ENCODE data around the gene PEAK3. TPM values are rescaled to one million over a fixed set of nuclear protein-coding genes. Genes with fewer than 3 reads are reported as not detected.
A peak's percentile ranks its signal among the peaks of the same experiment; 100 is the strongest.

Gene PEAK3, protein sequence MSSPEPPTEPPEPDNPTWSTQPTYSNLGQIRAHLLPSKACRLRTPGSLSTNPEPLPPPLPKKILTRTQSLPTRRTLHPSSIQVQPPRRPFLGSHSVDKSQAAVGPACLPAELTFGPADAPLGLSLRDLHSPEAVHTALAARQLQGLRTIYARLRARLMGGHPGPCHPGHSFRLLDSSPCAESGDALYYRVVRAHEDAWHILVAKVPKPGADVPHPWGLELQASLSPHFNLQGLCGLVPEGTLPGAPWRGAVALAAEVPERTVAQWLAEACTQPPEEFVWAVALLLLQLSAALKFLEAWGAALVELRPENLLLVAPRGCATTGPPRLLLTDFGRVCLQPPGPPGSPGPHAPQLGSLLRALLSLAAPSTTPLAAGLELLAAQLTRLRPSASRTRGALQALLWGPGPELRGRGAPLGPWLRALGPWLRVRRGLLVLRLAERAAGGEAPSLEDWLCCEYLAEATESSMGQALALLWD
- 0.68 TPM for total RNA-seq
- long read RNA-seq, partial matches to known transcripts: 0 of 1 reads
- long read RNA-seq, other reads (novel, unspliced or antisense): 0 of 1 reads

DNA sequence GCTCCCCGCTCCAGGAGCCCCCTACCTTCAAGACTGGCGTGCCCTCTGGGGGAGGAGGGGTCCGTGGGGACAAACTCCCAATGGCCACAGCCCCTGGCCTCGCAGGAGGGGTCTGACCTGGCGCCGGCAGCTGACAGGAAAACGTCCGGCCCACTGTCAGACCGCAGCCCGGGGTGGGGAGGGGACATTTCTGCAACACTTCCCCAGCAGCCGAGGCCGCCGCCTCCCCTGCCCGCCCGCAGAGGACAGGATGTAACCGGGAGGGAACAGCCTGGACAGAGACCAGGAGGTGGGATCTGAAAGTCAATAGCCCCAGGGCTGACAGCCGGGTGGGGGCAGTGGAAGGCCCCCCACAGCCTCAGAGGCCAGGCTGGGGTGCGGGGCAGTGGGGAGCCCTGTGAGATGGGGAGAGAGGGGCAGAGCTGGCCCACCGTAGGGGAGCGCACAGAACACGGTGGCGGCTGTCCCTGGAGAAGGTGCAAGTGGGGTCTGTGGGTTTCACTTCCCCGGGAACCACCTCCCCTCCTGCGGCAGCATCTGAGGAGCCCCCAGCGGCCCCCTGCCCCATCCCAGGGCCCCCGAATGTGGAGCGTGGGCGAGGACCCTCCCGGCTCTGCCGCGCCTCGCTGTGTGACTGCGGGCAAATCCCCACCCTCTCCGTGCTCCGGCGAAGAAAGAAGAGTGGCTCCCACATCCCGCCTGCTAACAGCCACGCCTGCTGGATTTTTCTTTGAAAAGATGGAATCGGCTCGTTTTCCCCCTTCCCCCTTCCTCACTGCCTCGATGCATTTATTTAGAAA, at the start of gene PEAK3:
Gene PEAK3, minus strand, starts transcription at position 114 of the 800 bp plus-strand sequence. CDS start 1,244 bp downstream, outside the sequence.
- intact Hi-C loops (cut with DNase I): no loop called here
- ATAC-seq: peak; percentile 82
- peak; percentile 95 for DNase-seq (ENCODE audit: missing footprints)

DNA sequence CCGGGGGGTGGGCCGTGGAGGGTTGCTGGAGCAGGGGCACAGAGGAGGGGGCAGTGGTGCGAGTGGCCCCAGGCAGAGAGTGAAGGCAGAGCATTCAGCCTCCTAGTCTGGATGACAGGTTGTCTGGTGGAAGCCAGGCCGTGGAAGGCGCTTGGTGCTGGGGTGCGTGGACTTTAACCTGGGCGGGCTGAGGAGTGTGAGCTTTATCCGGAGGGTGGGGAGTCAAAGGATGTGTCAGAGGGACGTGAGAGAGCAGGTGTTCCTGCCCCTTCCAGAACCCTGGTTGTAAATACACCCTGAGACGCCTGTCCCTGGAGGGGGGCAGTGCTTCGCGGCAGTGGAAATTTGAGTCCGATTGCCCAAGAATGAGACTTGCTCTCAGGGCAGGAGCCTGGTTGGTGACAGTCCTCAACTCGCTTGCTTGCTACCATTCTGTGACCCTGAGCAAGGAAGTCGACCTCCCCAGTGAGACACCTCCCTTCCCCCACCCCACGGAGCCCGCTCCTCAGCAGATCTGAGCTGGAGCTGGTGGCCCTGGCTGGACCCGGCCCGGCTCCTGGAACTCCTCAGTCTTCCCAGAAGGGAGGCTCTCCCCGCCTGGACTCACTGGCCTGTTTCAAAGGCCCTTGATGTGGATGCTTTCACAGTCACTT, 48.8 kb upstream of the PEAK3 start:
- ATAC-seq (no peak), DNase-seq (ENCODE audit: missing footprints) (no peak)
- intact Hi-C loops (cut with DNase I): no loop called here

DNA sequence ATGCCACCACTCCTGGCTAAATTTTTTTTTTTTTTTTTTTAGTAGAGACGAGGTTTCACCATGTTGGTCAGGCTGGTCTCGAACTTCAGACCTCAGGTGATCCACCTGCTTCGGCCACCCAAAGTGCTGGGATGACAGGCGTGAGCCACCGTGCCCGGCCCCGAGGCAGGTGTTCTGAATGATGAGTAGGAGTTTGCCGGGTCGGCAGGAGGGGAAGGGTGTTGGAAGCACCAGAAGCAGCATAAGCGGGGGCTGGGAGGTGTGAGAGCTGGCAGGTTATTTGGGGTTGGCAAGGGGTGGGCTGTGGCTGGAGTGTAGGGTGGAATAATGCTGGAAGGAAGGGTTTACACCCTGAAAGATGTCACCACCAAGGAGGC, 48.3 kb upstream of the PEAK3 start:
- ATAC-seq (no peak), DNase-seq (ENCODE audit: missing footprints) (no peak)
- intact Hi-C loops (cut with DNase I): no loop called here

DNA sequence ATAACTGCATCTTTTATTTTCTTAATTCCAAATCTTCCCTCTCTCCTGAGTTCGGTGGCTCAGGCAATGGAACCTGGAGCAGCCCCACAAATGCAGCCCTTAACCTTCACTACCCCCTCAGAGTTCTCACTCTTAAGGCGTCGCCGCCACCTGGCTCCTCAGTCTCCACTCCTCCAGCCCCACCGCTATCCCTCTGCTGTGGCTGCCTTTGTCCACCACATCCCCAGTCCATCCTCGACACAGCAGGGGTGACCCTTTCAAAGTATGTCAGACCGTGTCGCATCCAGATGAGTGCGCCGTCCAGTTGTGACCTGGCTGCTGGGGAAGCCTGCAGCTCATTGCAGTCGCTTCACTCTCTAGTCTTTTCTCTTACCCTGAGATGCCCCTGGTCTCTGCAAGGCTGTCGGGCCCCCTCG, 47.5 kb upstream of the PEAK3 start:
- intact Hi-C loops (cut with DNase I): no loop called here
- DNase-seq (ENCODE audit: missing footprints) (no peak), ATAC-seq (no peak)

DNA sequence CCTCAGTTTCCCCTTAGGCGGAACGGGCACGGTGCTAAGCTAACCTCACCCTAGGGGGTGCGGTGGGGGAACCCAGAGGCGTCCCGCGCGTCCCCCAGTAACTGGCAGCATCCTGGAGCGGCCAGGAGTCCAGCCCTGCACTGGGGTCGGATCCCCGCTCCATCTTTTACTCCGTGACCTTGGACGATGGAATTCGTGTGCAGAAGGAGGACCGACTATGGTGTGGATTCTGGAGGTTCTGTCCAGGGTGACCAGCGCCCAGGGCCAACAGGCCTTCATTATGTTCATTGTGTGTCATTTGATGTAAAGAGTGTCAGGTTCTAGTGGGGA, 47.1 kb upstream of the PEAK3 start:
- no peak for ATAC-seq
- DNase-seq (ENCODE audit: missing footprints): peak; percentile 65
- intact Hi-C loops (cut with DNase I): no loop called here

DNA sequence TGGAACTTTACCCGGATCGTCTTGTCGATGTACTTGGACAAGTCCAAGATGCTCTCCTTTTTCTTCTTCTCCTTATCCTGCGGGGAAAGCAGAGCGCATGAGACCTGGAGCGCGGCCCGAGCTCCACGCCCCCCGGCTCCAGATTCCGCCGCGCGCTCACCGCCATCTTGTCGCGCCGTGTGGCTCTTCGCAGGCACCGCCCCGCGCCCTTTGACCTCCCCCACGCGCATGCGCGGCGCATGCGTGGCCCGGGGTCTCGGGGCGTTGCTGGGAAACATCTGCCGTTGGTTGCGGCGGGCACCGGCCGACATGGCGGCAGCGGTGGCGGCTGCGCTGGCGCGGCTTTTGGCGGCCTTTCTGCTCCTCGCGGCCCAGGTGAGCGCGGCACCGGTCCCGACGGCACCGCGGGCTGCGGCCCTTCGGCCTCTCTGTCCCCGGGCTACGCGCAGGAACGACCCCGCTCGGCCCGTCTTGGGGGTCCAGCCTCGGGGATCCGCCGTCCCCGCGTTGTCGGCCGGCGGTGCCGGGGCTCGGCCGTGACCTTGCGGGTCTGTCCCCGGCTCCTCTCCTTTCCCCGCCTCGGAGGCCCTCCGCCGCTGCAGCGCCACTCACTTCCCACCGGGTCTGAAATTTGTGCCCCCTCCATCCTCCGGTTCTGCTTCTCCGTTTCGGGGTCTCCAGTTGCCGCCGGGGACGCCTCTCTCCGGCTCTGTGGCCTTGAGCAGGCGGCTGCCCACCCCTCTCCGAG, 46.6 kb upstream of the PEAK3 start, which contains the start of the genes LSM7 and SPPL2B:
Gene LSM7, minus strand, starts transcription at position 186 of the 748 bp plus-strand sequence. Its CDS starts 20 bp downstream, at position 166.
Gene SPPL2B, plus strand, starts transcription at position 284 of the 748 bp plus-strand sequence. Its CDS starts 26 bp downstream, at position 310.
- ATAC-seq (peak; percentile 93), DNase-seq (ENCODE audit: missing footprints) (peak; percentile 95)
- intact Hi-C loops (cut with DNase I): no loop called here

DNA sequence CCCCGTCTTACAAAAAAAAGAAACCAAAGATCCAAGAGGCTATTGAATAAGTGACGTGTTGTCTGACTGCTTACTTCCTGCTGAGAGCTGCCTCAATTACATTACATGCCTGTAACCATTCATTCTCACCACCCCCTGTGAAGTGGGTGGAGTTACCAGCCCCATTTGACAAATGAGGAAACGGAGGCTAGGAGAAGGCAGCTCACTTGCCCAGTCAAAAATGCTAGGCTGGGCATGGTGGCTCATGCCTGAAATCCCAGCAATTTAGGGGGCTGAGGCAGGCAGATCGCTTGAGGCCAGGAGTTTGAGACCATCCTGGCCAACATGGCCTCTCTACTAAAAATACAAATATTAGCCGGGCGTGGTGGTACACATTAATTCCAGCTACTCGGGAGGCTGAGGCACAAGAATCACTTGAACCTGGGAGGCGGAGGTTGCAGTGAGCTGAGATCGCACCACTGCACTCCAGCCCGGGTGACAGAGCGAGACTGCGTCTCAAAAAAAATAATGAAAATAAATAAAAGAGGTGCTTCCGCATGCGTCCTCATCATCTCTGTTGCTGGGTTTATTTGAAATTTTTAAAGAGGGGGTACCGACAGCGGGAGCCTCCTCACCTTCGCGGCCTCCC, 45.9 kb upstream of the PEAK3 start:
- DNase-seq (ENCODE audit: missing footprints): peak; percentile 51
- intact Hi-C loops (cut with DNase I): no loop called here

DNA sequence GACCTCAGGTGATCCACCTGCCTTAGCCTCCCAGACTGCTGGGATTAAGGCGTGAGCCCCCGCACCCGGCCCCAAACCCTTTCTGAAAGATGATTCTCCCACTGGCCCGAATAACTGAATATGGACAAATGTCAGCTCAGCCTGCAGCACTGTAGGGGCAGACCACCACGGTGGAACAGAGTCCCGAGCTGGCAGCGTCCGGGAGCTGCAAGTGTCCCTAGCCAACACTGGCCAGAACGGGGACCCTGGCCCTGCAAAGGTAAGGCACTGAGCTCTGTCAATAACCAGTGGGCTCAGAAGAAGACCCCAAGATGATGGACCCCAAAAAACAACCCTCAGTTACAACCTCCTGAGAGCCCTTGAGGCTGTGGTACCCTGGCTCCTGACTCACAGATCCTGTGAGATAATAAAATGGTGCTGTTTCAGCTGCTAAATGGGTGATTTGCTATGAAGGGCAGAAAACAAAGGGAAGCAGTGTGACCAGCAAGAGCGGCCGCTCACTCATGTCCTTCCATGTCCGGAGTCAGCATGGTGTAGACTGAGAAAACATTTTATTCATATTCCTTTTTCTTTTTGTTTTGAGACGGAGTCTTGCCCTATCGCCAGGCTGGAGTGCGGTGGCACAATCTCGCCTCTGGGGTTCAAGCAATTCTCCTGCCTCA, 44.9 kb upstream of the PEAK3 start:
- intact Hi-C loops (cut with DNase I): no loop called here
- no peak for ATAC-seq
- DNase-seq (ENCODE audit: missing footprints): peak; percentile 43

More for the DNA sequence above, 45.9 kb upstream of the PEAK3 start:
- peak; percentile 30 for ATAC-seq

DNA sequence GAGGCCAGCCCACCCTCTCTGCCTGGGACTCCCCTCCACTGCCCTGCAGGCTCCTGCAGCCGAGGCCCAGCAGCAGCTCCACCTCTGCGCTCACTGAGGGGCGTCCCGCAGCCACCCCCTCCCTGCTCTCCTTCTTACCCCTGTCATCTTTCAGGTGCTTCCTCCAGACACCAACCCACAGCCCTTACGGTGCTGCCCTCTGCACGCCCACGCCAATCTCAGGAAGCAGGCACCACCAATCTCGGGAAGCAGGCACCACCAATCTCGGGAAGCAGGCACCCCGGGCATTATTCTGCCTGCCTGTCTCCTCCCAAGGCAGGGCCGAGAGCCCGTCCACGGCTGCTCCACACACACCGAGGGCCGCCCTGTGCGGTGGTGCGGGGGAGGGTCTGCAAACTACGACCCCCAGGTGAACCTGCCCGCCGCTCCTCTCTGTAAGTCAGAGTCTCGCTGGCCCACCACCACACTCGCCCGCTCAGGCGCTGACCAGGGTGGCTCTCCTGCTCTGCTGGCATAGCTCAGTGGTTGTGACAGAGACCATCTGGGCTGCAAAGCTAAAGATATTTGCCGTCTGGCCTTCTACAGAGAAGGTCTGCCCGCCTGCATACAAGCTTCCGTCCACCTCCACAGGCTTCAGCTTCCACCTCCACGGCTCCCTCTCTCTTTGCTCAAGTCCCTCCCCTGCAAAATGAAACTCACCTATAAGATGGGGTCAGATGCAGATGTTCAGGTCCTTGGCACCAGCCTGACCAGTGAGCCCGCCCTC, 43.5 kb upstream of the PEAK3 start:
- peak; percentile 45 for DNase-seq (ENCODE audit: missing footprints)
- intact Hi-C loops (cut with DNase I): no loop called here

DNA sequence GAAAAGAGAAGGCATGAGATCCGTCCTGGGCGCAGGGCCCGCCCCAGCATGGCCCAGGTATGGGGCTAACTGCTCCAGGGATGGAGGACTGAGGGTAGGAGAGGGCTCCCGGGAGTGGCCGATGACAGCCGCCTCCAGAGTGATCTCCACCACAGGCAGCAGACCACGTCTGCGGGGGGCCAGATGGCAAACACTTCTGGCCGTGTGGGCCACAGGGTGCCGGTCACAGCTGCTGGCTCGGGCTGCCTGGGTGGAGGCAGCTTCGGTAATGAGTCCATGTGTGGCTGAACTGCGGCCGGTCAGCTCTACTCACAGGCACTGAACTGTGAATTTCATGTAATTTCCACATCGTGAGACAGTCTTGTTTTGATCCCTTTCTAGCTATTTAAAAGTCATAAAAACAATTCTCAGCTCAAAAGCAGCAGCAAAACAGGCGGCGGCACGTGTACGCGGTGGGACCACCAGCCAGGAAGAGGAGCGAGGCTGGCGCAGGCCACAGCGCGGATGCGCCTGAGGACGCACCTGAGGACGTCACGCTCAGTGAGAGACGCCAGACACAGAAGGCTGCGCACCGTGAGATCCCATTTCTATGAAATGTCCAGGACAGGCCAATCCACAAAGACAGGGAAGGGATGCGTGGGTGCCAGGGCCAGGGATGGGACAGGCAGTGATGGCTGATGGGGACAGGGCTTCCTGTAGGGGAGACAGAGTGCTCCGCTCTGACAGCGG, 42.4 kb upstream of the PEAK3 start:
- intact Hi-C loops (cut with DNase I): no loop called here
- peak; percentile 57 for DNase-seq (ENCODE audit: missing footprints)

More for the DNA sequence above, 43.5 kb upstream of the PEAK3 start:
- ATAC-seq: no peak

DNA sequence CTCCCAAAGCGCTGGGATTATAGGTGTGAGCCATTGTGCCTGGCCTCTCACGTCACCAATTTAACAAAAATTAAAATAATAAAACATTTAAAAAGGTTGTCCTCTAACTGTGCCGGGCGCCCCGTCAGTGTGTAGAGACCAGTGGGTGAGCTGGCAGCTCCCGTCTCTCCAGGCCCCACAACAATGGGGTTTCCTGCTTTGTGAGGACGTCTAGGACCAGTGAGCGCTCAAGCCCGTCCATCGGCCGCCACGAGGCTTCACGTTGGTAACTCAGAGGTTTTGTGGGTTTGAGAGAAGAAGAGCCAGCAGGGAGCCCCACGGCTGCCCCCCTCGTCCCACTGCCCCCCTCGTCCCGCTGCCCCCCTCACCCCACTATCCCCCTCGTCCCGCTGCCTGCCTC, 41.7 kb upstream of the PEAK3 start:
- intact Hi-C loops (cut with DNase I): no loop called here
- DNase-seq (ENCODE audit: missing footprints): peak; percentile 32
- ATAC-seq: no peak

More for the DNA sequence above, 42.4 kb upstream of the PEAK3 start:
- no peak for ATAC-seq

DNA sequence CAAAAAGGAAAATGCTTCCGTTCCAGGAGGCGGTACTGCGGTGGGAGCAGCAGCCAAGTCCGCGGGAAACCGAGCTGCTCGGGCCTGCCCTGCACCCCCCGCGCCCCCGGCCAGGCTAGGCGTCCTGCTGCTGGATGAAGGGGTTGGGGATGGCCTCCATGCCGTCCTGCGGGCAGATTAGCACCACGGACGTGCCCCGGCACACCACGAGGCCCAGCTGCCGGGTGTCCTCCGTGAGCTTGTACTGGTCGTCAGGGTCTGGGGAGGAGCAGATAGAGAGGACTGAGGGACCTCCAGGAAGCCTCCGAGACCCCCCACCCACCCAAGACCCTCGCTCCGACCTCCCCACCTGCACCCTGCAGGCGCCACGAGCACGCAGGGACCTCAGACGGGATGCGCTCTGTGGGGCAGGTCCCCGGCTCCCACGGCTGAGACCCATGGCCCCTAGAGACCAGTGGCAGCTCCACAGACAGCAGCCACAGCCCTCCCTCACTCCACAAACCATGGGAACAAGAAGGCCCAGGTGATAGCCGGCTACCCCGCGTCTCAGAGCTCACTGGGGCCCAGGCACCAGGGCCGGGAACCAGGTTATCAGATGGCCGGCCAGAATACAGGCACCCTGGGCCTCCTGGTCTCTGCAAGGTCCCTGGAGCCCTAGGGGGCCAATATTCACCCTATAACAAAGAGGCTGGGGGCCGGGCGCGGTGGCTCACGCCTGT, 39.7 kb upstream of the PEAK3 start:
- intact Hi-C loops (cut with DNase I): no loop called here
- ATAC-seq: no peak
- DNase-seq (ENCODE audit: missing footprints): no peak

DNA sequence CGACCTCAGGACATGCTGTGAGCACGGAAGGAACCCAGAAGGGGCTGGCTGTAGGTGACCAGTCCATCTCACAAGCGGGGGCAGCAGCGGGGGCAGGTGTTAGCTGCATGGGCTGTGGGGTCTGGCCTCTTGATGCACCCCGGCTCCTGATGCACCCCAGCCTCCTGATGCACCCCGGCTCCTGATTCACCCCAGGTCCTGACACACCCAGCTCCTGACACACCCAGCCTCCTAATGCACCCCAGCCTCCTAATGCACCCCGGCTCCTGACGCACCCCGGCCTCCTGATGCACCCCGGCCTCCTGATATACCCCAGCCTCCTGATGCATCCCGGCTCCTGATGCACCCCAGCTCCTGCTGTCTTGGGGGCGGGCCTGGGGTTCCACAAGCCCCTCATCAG, 39.0 kb upstream of the PEAK3 start:
- no peak for ATAC-seq
- DNase-seq (ENCODE audit: missing footprints): no peak
- intact Hi-C loops (cut with DNase I): no loop called here

DNA sequence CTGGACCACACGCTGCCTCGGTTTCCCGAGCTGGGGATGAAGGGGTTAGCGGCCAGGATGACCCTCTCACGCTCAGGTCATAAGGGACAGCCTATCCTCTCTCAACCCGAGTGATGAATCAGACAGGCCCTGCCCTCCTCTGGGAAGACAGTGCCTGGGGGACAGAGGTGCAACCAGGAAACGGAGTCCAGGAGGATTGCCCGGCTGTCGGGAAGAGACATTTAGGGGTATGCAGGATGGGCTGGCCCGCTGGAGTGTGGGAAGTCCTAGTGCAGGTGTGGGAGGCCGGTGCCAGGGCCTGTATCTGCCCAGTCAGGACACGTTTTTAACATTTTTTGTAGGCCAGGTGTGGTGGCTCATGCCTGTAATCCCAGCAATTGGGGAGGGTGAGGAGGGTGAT, 38.1 kb upstream of the PEAK3 start:
- intact Hi-C loops (cut with DNase I): no loop called here
- ATAC-seq (no peak), DNase-seq (ENCODE audit: missing footprints) (no peak)

DNA sequence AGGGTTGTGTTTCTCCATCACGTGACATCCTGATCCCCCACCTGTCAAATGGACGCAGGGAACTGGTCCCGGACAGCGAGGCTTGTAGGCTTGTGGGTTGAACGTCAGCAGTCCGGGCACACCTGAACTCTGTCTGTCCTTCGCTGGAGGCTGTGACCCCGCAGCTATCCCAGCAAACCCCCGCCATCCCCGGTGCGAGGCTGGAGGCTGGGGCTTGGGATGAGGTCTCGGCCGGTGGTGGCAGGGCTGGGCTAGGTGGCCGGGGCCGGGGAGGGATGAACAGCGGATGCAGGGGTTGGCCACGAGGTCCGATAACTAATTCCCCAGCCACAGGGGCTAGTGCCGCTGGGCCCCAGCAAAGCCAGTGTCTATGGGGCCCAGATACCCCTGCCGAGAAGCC, 37.6 kb upstream of the PEAK3 start:
- ATAC-seq (no peak), DNase-seq (ENCODE audit: missing footprints) (no peak)
- intact Hi-C loops (cut with DNase I): no loop called here

DNA sequence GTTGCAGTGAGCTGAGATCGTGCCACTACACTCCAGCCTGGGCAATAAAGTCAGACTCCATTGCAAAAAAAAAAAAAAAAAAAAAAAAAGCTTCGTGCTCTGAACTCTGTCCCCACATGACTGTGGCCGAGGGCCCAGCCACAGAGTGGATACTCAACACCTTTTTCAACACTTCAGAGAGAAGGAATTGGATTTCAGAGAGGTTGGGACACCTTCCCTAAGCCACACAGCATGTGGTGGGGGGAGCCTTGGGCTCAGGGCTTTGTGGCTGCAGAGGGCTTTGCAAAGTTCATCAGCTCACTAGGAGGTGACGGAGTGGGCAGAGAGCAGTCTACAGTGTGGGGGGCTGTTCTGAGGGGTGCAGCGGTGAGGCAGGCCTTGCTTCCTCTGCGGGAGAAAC, 36.9 kb upstream of the PEAK3 start:
- intact Hi-C loops (cut with DNase I): no loop called here
- DNase-seq (ENCODE audit: missing footprints): no peak
- ATAC-seq: no peak
